Inflammatory macrophage (primary cell): ENCODE results near the gene CLIC5.
A peak's percentile ranks its signal among the peaks of the same experiment; 100 is the strongest.
"Not testable (repeated sequence)": the region's sequence is repeated elsewhere in the genome, so short reads cannot be mapped to it uniquely, and the experiment has no call there.

Experiments
- DNase-seq, 2 donors: peaks; one replicate each; pipeline ENCODE4 v3.0.0-alpha.2; 2020 to 2022

CLIC5 gene

DNA sequence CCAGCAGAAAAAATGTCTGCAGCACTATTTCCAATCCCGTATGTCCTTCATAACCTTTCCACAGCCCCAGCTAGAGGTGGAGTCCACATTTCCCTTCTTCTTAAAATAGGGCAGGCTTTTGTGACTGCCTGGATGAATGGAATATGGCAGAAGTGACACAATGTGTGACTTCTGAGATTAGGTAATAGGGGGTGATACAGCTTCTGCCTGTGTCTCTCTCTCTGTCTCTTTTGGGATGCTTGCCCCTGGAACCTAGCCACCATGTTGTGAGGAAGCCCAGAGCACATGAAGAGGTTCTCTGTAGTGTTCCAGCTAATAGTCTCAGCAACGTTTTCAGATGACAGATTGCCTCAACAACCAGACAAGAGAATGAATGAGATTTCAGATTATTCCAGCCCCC is 51.4 kb downstream of the CLIC5 start:
- DNase-seq: no peak

DNA sequence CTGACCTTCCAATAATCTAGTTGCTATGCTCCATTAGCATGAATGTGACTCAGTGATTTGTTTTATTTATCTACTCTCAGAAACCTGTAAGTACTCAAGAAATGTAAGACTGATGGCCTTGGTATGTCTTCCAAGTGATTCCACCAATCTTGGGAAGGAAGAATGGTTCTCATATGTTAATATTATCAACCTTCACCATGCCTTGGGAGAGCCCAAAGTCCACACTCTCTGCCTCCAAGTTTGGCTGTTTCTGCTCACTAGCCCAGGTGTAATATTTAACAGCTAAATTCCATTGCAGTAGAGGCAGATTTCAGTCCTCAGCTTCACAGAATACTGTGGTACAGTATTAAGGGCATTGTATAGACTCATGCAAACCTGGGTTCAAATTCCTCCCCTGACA is 51.8 kb downstream of the CLIC5 start:
- no peak for DNase-seq

DNA sequence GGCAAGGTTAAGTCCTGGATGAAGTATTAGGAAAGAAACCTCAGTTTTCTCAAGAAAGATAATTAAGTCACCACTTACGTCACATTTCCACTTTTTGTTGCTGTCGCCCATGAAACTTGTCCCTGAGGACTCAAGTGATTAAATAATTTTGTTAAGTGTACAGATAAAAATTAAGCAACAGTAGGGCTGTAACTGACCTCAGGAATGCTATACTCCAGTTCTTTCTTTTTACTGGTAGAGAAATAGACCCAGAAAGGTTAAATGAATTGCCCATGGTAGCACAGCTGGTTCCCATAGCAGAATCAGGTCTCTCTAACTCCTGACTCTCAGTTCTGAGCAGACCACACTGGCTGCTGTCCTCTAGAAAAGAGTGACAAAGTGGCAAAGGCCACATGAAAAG is 54.5 kb downstream of the CLIC5 start:
- no peak for DNase-seq

DNA sequence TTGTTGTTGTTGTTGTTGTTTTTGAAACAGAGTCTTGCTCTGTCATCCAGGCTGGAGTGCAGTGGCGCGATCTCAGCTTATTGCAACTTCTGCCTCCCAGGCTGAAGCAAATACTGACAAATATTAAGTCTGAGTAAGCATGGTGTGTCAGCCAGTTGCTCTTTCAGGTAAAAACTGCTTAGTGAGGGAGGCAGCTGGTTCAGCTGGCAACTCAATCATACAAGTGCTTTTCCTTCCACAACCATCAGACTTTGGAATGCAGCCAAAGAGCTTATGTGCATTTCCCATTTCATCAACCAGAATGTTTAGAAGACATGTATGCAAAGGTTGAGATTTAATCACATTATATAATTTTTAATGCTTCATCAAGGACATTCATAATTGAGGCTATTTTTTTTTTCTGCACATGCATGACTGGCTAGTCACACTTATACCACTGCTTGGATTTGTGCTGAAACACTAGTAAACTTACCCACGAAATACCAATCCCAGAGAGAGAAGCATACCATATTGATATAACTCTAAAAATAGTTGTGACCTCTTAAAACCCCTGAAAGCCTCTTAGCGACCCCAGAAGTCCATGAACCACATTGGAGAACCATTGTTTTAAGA is 56.0 kb downstream of the CLIC5 start:
- DNase-seq: peak in 1 of 2 donors; percentile 2

DNA sequence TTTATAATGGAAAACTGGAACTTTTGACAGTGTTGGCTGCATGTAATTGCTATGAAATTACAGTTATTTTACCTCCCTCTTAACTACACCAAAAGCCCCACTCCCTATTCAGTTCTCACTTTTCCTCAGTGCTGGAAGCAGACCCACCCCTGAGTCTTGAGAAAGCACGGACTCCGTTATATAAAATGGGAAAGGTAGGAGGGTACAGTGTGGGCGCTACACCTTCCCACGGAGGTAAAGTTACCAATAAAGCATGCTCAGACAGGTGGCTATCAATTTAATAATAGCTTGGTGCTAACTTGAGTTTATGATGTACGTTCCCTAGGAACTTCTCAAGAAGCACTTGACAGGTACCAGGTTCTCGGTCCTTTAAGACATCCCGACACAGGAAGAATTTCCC is 59.0 kb downstream of the CLIC5 start:
- DNase-seq: no peak

DNA sequence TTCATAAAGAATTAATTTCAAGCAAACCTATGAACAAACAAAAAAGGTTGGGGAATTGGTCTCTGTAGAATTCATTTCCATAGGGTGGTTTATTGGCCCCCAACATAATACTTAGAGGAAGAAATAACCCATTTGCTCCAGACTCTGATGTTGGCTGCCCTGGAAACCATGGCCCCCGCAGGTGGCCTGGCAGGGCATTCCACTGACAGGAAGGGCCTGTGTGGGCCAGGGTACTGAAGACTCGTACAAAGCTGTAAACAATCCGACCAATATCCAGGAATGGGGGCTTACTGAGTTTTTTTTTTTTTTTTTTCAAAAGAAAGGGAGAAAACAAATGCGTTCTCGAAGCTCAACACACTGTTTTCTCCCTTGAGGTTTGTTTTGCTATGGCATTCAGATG is 59.5 kb downstream of the CLIC5 start:
- DNase-seq: no peak

DNA sequence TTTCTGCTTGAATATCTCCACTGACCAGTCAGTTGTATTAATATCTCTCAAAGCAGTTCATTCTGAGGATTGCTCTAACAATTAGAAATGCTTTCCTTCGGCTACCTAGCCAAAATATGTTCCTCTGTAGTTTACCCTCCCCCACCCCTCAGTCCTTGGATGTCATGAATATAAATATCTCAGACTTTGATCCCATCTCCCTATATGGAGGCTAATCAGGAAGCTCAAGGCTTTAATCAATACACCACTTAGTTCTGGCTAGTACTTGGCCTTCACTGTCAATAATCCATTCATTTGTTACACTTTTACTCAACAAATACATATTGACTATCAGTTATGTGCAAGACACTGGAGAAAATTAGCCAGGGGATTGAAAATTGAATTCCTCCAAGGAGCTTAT is 60.1 kb downstream of the CLIC5 start:
- no peak for DNase-seq

DNA sequence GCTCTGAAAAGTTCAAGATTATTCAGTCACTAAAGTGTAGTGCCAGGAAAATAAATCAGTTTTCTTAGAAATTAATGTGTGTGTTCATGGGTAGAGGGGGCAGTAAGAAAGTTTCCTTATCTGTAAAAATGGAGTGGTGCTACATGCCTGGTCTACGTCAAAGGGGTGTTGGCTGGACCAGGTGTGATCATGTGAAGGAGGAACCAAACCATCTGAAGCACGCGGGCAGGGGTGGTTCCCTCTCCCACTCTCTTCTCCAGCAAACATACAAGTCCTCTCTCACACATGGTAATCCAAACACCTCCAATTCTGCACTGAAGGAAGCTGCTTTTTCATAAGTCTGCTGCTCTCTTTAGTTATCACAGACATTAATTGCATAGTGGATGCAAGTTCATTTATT is 63.1 kb downstream of the CLIC5 start:
- no peak for DNase-seq

DNA sequence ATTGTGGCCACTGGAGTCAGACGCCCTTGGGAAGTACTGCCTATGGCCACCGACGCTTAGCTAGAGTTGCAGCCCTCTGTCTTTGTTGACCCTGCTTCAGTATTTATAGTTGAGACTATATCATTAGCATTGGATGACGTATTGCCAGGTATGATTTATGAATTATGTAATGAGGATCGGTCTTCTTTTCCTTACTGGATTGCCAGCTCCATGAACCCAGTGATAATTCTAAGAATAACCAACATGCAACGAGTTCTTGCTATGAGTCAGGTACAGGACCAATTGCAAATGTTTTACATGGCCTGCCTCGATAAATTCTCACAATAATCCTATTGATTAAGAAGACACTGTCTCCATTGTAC is 63.5 kb downstream of the CLIC5 start:
- DNase-seq: no peak

DNA sequence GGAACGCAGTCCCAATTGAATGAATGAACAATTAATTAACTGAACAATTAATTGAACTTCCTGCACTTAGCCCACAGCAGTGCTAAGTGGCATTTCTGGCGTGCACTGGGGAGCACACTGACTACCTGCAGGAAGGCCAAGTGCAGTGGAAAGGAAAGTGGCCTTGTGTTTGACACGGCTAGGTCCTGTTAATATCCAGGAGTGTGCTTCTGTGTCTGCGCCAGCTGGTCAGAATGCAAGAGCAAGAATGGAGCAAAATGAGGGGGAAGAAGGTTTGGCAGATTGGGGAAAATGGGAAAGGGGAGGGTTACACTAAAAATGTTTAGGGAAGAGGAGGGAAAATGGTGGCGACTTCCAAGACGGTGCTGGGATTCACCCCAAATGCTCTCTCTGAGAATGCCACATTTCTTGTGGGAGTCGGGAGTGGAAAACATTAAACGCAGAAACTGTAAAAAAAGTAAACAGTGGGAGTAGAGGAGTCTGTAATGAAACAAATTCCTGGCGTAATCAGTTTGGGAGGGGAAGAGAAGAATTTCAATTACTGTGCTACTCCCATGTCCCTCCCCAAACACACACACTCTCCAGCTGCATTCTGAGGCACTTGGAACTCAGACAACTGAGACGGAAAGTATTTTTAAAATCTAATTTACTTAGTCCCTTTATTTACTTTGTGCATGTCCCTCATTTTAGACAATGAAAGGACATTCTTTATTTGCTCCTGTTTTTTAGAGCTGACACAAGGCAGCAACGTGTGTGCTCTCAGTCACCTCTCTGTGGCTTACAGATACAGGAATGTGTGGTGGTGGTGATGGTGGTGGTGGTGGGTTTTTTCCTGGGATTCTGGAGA is 64.1 kb downstream of the CLIC5 start:
- DNase-seq: no peak

DNA sequence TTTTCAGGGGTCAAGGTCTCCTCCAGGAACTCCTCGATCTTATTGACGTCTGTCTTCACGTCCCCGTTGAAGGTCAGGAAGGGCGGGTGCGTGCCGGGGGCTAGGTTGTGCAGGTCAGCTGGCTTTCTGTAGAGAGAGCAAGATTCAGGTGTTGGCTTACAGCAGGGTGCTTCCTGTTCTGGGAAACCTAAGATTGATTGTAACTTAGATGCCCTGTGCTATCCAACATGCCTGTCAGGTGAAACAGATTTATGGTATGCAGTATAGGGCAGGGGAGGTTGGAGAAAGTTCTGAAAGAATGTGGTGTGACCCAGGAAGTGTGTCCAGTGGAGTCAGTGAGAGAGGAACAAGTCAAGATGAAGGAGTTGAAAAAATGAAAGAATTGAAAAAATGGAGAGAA is 66.4 kb downstream of the CLIC5 start:
- DNase-seq: no peak

DNA sequence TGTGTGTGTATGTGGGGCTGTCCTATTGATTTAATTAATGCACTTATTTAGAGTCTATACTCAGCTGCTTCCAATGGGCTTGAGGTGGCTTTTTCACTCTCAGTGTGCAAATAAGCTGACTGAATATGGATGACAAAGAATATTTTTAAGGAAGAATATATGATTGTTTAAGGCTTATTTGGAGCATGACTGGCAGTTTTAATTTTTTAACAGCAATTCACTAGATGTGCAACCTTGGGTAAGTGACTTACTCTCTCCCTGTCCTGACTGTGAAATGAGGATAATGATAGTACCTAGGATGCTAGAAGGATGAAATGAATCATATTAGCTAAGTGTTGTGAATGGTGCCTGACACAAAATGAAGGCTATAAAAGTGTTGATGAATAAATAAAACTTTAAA is 67.9 kb downstream of the CLIC5 start:
- no peak for DNase-seq

DNA sequence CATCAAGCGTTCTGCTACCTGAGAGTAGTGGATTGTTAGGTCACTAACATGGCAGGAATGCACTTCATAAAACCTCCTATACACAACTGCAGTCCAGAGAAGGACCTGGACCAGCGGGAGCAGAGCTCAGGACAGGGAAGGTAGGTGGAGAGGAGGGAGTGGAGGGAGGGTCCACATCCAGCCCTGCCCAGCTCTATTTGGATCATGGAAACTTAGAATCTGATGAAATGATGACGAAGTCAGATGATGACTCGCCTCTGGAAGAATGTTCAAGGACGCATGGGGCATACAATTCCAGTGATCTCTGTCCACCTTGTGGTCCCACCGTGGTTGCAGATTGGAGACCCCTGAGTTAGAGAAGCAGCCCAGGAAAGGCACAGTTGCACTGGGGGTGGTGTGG is 68.8 kb downstream of the CLIC5 start:
- DNase-seq: no peak

DNA sequence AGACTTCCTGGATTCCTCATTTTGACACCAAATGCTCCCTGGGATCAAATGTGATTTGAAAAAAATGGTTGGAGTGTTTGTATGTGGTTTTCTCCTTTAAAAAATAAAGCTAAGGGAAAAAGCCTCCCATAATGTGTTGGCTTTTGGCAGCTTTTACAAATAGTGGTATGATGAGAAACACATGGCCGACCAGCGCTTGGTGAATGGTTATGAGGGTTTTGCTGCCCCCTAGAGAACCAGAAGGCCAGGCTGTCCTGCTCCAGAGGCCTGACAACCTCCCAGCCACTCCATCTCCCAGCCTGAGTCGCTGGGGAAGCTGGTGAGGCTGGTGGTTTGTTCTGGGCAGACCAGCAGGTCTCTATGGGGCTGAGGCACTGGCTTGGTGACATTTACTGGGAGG is 69.3 kb downstream of the CLIC5 start:
- DNase-seq: no peak

DNA sequence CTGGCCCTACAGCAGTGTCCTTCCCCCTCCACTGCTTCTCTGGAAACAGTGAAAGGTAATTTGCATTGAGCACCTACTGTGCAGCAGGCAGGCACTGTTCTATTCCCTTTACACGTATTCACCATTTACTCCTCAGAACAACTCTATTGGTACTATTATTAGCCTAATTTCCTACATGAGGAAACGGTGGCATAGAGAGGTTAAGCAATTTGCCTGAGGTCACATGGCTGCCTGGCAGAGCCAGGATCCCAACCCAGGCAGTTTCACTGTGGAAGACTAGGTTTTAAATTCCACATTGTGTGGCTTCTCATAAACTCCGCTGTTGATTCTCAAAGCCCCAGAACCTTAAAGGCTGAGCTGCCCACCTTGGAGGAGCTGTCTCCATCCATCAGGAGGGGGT is 72.7 kb downstream of the CLIC5 start:
- peak; percentile 5 to 15 for DNase-seq

DNA sequence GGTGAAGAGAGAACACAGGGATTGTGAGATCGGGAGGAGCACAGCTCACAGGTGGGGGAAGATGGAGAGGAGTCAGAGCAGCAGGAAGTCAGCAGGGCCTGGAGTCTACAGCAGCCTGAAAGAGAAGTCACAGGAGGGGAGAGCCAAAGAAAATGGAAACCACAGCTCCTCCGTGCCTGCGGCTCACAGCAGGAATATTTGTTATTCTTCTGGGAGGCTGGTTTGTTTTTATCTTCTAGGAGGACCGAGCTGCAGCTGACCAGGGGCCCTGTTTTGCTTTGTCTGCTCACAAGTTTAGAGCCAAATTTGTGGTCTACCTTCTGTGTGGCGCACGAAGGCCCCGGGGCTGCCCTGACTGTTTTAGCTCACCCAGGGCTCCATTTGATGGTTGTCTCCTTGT is 81.8 kb downstream of the CLIC5 start:
- no peak for DNase-seq

DNA sequence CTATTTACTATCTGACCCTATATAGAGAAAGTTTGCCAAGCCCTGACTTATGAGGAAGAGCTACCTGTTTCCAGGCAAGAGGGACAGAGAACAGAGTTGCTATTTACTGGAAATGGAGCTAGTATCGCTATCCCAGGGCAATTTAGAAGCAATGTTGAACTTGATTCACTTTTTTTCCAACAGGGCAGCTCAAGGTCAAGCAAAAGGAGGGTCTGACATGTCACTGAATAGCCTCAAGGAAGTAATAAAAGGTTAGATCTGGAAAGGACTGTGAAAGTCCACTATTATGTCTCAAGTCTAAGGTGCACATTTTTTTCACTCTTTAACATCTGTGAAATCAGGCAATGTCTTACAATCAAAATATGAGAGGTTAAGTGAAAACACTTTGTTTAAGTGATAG is 84.4 kb downstream of the CLIC5 start:
- no peak for DNase-seq

DNA sequence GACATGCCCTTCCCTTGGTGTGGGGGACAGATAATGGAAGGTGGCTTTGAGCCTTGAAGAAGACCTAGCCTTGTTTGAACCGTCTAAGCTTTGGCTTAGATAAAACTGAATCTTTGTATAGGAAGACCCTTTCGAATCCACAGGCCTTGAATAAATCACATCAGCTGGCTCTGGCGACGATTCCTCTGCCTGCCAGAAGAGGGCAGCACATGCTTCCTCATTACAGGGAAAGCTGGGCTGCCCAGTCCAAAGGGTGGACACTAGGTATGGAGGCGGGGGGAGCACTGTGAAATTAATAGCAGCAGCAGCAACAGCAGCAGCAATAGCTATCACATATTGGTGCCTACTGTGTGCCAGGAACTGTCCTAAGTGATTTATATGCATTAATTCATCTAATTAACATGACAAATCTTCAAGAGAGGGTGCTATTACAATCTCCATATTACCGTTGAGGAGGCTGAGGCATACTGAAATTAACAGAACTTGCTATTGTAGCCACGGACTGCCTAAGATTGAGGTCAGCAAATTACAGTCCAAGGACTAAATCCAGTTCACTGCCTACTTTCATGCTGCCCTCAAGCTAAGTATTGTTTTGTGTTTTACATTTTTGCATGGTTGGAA is 85.1 kb downstream of the CLIC5 start:
- peak; percentile 59 to 61 for DNase-seq

DNA sequence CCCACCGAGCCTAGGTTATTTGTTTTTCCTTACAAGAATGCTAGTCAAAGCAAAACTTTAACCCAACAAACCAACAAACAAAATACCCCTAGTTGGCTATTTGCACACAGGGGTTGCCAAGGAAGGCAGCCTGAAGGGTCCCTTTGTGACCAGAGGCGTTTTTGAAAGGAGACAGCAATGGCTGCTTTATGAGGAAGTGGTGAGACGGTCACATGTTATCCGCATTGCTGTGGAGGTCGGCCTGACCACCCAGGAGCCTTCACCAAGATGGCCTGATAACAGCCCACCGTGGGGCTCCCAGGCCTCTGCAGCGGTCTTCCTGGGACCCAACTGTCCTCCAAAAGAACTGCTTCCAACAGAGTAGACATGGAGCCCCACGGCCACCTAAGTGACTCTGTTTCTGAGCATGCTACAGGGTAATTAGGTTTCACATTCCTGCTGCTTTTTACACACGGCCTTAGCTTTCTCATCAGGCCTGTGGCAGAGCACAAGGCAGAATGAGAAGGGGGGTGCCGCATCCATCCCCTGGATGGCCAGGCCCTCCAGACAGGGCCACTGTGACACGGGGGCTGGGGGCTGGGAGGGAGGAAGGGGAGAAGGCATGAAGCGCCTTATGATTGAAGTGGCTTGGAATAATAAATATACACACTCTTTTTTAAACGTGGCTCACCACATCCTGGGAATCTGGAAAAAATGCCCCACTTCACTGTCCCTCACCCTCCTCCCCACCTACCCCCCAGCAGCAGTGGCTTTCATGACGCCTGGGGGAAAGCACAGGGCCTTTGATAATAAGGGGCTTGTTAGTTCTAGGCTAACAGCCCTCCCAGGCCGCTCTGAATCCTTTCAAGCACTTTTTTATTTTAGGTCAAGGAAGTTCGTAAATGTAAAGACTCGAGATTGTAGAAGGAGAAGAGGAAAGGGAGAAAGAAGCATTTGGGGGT is 86.0 kb downstream of the CLIC5 start:
- no peak for DNase-seq

DNA sequence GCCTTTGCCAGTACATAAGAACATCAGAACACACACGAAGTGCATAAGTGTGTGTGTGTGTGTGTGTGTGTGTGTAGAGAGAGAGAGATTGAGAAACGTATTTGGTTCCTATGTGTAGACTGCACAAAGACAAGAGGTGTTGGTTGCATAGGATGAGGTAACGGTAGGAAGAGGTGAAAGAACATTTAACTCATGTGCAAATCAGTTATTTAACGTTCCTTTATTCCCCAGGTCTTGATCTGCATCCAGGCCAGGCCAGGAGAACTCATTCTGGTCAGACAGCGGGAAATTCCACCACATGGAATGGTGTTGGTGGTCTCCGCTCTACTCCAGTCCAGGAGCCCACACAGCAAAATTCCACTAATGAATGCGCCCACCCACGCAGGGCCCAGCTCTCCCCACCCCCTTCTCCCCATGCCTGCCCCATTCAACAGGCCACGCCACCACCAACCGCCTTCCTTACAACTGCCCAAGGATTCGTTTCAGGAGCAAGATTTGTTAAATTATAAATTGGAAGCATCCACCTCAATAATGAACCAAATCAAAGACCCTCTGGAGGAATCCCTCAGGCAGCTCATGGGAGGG is 86.8 kb downstream of the CLIC5 start:
- DNase-seq: no peak

DNA sequence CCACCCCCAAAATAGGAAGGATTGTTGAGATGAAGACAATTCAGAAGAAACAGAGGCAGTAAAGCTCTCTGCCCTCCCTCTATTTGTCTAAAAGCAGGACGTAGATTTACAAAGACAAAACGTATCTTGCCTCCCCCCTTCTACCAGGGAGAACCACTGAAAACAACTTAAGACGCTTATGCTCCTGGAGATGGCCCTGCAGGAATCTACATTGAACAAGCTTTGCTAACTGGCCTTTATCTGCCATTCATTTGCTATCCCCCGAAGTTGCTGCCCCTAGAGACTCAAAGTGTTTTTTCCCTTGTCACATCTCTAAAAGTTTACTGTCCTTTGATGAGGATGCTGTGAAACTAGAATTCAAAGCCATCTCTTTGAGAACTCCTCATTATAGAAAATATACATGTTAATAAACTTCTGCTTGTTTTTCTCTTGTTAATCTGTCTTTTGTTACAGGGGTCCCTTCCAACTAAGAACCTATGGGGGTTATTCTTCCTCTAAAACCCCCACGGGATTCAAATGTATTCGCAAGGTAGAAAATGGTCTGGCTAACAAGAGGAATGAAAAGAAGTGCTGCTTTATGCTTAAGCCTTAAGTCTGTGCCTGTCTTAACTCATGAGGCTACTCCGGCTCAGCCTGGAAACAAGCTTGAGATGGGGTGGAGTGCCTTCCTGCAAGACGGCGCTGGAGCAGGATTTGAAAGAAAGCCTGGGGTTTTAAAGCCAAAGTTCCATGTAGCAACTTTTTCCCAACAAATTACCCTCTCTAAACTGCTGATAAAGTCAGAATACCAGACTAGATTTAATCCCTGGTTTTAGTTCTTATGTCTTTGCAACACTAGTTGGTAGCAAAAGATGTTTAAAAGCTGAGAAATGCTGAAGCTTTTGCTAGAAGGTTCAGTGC is 88.0 kb downstream of the CLIC5 start:
- DNase-seq: no peak

DNA sequence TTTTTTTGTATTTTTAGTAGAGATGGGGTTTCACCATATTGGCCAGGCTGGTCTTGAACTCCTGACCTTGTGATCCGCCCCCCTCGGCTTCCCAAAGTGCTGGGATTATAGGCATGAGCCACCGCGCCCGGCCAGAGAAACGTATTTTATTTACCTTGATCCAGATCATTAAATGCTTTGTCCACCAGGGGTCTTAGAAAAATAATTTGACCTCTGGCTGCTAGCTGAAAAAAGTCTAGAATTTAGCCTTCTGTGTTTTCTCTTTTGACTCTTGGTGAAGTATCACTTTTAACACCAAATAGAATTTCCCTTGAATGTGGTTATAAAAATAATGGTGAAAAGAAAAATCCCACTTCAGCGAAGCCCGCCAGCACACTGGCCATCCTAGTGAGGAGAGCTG is 89.2 kb downstream of the CLIC5 start:
- not testable (repeated sequence) for DNase-seq
